Lower leg skin (tissue), 3 donors: ENCODE measurements around the gene JUP.

Experiments used
- CTCF ChIP-seq, 3 donors: fragments of 450-650 bp; IDR thresholded peaks; one replicate each; pipeline ENCODE4 v1.5.1; 2016; ENCODE audit warnings: antibody characterized with exemption in 3 of 3, mild to moderate bottlenecking in 3 of 3, moderate library complexity in 2 of 3
- POLR2A ChIP-seq, 2 donors: fragments of 450-650 bp; IDR thresholded peaks; one replicate each; pipeline ENCODE4 v1.6.1; 2016 to 2017; ENCODE audit warnings: antibody characterized with exemption in 2 of 2, mild to moderate bottlenecking in 1 of 2, moderate library complexity in 1 of 2

DNA sequence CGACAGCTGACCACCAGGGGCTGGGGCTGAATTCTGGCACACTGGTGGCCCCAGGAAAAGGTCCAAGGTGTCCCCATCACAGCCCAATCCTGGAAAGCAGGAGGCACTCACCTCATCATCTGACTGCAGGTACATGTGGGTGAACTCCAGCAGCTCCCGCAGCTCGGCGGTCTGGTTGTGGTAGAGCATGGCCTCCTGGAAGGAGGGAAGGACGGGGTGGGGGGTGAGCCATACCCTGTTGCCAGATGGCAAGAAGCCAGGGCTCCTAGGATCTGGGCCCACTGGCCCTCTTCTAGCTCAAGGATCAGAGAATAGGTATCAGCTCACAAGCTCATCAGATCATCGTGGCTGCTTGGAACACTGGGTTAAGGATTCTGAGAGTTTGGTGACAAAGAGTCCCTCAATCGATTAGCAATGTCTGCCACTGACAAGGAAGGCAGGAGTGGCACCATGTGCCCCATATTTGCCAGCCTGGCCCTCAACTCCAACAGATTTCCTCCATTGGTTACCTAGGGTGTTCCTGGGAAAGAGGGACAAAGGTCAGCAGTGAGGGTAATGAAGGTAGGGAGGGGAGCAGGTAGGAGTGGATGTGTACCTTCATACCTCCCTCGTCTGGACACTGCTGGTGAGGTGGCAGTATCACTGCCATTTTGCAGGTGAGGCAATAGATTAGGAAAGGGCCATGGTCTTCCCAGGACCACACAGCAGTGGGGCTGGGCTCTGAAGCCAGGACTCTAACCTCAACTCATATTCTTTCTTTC is 20.4 kb upstream of the JUP start:
- TF ChIP-seq CTCF (IDR thresholded peaks at IDR 0.05) (no peak), POLR2A (IDR thresholded peaks at IDR 0.05) (no peak)
